Smooth muscle cell (in vitro differentiated cells): Measurements from ENCODE around the gene BAZ1A. TPM values are rescaled to one million over a fixed set of nuclear protein-coding genes. Genes with fewer than 3 reads are reported as not detected.

ENCODE experiments used
- DNase-seq: peaks from one replicate; lab custom pipeline; 2025; ENCODE audit not compliant: unreplicated experiment; lab: John Stamatoyannopoulos, UW
- H2AFZ ChIP-seq: fragments of 200-600 bp; sonication (generic); 2 replicates; pipeline ENCODE4 v1.6.0; 2016; ENCODE audit warnings: antibody characterized with exemption, low read depth, mild to moderate bottlenecking
- H3F3A ChIP-seq: fragments of 200-600 bp; sonication (generic); 2 replicates; pipeline ENCODE4 v1.6.0; 2017; ENCODE audit warnings: antibody characterized with exemption, low read depth
- H3K27ac ChIP-seq: fragments of 200-600 bp; sonication (generic); 2 replicates; pipeline ENCODE4 v1.5.1; 2016; ENCODE audit warnings: low read depth, mild to moderate bottlenecking
- H3K27me3 ChIP-seq: fragments of 200-600 bp; sonication (generic); 2 replicates; pipeline ENCODE4 v1.6.1; 2016; ENCODE audit warnings: low read depth, mild to moderate bottlenecking
- H3K36me3 ChIP-seq: fragments of 200-600 bp; sonication (generic); 2 replicates; pipeline ENCODE4 v1.5.1; 2016; ENCODE audit warnings: low read depth
- H3K4me1 ChIP-seq: fragments of 200-600 bp; sonication (generic); 2 replicates; pipeline ENCODE4 v1.5.1; 2016; ENCODE audit warnings: low read depth
- H3K4me2 ChIP-seq: fragments of 200-600 bp; sonication (generic); 2 replicates; pipeline ENCODE4 v1.6.0; 2016; ENCODE audit warnings: mild to moderate bottlenecking
- H3K4me3 ChIP-seq: fragments of 200-600 bp; sonication (generic); 2 replicates; pipeline ENCODE4 v1.5.1; 2016; ENCODE audit warnings: mild to moderate bottlenecking
- H3K79me2 ChIP-seq: fragments of 200-600 bp; sonication (generic); 2 replicates; pipeline ENCODE4 v1.6.0; 2016; ENCODE audit warnings: low read depth, mild to moderate bottlenecking
- H3K9ac ChIP-seq: fragments of 200-600 bp; sonication (generic); 2 replicates; pipeline ENCODE4 v1.6.0; 2016; ENCODE audit warnings: low read depth
- H3K9me3 ChIP-seq: fragments of 200-600 bp; sonication (generic); replicated peaks from 2 replicates; pipeline ENCODE4 v1.5.1; 2016; ENCODE audit warnings: low read depth
- H4K20me1 ChIP-seq: fragments of 200-600 bp; sonication (generic); 2 replicates; pipeline ENCODE4 v1.6.0; 2016; ENCODE audit warnings: low read depth
- CTCF ChIP-seq: fragments of 200-600 bp; sonication (generic); IDR thresholded peaks from 2 replicates; pipeline ENCODE4 v1.5.1; 2017; ENCODE audit warnings: borderline replicate concordance, mild to moderate bottlenecking, antibody characterized with exemption; ENCODE audit not compliant: insufficient read depth, poor library complexity, severe bottlenecking
- WGBS: methylation state at CpG from one replicate; pipeline ENCODE4 v1.1.7; 2016; ENCODE audit warnings: low lambda C conversion rate; 5-methylcytosine and 5-hydroxymethylcytosine counted together
- polyA plus RNA-seq: library from polyadenylated mRNA; unstranded; fragments of >200 nt; fragmentation: Nextera tagmentation; extraction: Ambion mirVana; gene quantifications from 2 replicates; pipeline ENCODE4 v1.2.1, GENCODE V29; 2016
- total RNA-seq: library from RNA; depleted of rRNA; stranded (reverse); fragments of >200 nt; gene quantifications from 2 replicates; pipeline ENCODE4 v1.2.3, GENCODE V29; 2014

Gene BAZ1A
- total and polyA plus RNA-seq, 2 experiments from 2014 or later: 12.4 to 21.7 TPM

DNA sequence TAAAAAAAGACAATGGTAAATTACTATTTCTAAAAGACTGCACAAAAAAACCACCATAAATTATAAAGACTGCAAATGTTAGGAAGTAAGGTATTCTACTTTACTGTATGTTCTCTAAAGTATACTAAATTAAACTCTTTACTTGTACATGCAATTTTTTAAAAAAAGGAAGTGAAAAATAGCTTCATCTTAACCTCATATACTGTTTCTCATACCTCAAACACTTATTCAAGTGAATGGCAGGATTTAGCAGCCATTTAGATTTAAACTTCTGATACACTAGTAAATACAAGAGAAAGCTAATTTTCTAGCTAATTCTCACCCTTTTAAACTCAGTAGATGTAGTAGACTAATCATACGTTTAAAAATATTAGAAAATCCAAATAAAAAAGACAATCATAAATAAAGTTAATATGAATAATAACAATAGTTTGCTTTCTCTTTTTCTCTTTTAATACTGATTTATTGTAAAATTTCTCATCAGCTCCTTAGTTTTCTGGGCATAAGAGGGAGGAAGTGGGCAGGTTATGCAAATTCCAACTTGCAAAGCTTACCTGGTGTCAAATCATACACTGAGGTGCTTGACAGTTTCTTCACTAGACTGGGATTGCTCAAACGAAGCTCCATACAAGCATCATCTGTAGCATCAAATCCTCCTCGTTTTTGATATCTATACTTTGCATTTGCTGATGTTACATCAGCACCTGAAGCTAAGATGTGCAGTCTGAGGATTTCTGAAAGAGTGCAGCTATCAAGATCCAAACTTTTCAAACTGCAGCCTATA, 89.7 kb downstream of the BAZ1A start:
- no peak overlapping the region for H3K27ac ChIP-seq
- no peaks in the 10 kb centered on the region for H3K4me1 ChIP-seq
- H3K4me2 ChIP-seq: no peak overlapping the region
- no peaks in the 10 kb centered on the region for H4K20me1 ChIP-seq
- no peak overlapping the region for H3K9ac ChIP-seq
- 95% methylated on average over 3 of the region's 3 CpGs for WGBS
- no peak for DNase-seq
- no peak for TF ChIP-seq CTCF
- H2AFZ ChIP-seq: no peak overlapping the region
- H3K27me3 ChIP-seq: no peaks in the 10 kb centered on the region
- peaks cover 26% of the 10 kb centered on the region for H3K36me3 ChIP-seq
- H3K79me2 ChIP-seq: no peaks in the 10 kb centered on the region
- no peak overlapping the region for H3K4me3 ChIP-seq
- no peaks in the 10 kb centered on the region for H3K9me3 ChIP-seq
- H3F3A ChIP-seq: no peaks in the 10 kb centered on the region

DNA sequence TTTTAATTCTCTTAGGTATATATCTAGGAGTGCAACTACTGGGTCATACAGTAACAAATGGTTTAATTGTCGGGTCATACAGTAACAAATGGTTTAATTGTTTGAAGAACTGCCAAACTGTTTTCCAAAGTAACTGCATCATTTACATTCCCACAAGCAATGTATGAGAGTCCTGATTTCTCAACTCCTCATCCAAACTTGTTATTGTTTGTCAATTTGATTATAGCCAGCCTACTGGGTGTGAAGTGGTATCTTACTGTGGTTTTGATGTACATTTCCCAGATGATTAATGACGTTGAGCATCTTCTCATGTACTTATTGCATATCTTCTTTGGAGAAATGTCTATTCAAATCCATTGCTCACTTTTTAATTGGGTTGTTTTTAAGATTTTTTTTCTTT, 93.1 kb downstream of the BAZ1A start:
- Histone ChIP-seq H3K4me3 (no peak overlapping the region), H3K4me1 (no peaks in the 10 kb centered on the region), H3K4me2 (no peak overlapping the region), H3K27me3 (no peaks in the 10 kb centered on the region), H3K79me2 (no peaks in the 10 kb centered on the region), H3K27ac (no peak overlapping the region), H2AFZ (no peak overlapping the region), H3F3A (no peaks in the 10 kb centered on the region), H3K9me3 (no peaks in the 10 kb centered on the region), H3K36me3 (peaks cover 22% of the 10 kb centered on the region), H3K9ac (no peak overlapping the region), H4K20me1 (no peaks in the 10 kb centered on the region)
- WGBS: 88% methylated on average over 2 of the region's 2 CpGs
- TF ChIP-seq CTCF: no peak
- no peak for DNase-seq

DNA sequence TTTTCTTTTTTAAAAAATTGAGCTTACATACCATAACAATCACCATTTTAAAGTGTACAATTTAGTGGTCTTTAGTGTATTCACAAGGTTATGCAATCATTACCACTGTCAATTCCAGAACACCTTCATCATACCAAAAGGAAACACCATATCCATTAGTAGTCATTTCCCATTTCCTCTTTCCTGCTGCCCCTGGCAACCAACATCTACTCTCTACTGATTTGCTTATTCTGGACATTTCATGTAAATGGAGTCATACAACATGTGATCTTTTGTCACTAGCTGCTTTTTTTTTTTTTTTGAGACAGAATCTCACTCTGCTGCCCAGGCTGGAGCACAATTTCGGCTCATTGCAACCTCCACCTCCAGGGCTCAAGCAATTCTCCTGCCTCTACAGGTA, 93.9 kb downstream of the BAZ1A start:
- Histone ChIP-seq H3K27me3 (no peaks in the 10 kb centered on the region), H3K9me3 (no peaks in the 10 kb centered on the region), H3K36me3 (peaks cover 22% of the 10 kb centered on the region), H3F3A (no peaks in the 10 kb centered on the region), H3K79me2 (no peaks in the 10 kb centered on the region), H3K9ac (no peak overlapping the region), H2AFZ (no peak overlapping the region), H3K4me1 (no peaks in the 10 kb centered on the region), H4K20me1 (no peaks in the 10 kb centered on the region), H3K27ac (no peak overlapping the region), H3K4me2 (no peak overlapping the region), H3K4me3 (no peak overlapping the region)
- 92% methylated on average over 1 of the region's 1 CpG for WGBS
- no peak for DNase-seq
- TF ChIP-seq CTCF: no peak

DNA sequence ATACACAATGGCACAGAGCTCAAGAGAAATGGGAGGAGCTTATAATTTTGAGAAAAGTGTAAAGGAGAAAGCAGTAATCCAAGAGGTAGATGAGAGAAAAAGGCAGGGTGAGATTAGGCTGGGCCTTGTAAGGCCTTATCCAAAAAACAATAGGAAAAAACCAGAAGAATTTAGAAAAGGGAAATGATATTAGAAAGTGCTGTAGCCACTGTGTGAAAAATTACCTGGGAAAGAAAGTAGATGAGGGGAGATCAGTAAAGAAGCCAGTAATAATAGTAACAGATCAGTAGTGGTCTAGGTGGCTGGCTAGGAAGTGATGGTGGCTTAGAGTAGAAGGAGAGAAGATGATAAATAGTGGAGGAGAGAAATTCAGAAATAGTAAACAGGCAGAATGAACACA, 94.5 kb downstream of the BAZ1A start:
- Histone ChIP-seq H2AFZ (no peak overlapping the region), H4K20me1 (no peaks in the 10 kb centered on the region)

More for the DNA sequence above, 94.5 kb downstream of the BAZ1A start:
- Histone ChIP-seq H3K9ac (no peak overlapping the region), H3F3A (no peaks in the 10 kb centered on the region), H3K36me3 (peaks cover 19% of the 10 kb centered on the region), H3K9me3 (no peaks in the 10 kb centered on the region), H3K4me1 (no peaks in the 10 kb centered on the region), H3K27ac (no peak overlapping the region), H3K4me3 (no peak overlapping the region), H3K79me2 (no peaks in the 10 kb centered on the region), H3K4me2 (no peak overlapping the region), H3K27me3 (no peaks in the 10 kb centered on the region)
- DNase-seq: no peak
- no peak for TF ChIP-seq CTCF
